ENCODE results near the gene SAMD11. TPM values are rescaled to one million over a fixed set of nuclear protein-coding genes. Genes with fewer than 3 reads are reported as not detected.
"Not testable (repeated sequence)": the region's sequence is repeated elsewhere in the genome, so short reads cannot be mapped to it uniquely, and the experiment has no call there.

SAMD11 gene, protein sequence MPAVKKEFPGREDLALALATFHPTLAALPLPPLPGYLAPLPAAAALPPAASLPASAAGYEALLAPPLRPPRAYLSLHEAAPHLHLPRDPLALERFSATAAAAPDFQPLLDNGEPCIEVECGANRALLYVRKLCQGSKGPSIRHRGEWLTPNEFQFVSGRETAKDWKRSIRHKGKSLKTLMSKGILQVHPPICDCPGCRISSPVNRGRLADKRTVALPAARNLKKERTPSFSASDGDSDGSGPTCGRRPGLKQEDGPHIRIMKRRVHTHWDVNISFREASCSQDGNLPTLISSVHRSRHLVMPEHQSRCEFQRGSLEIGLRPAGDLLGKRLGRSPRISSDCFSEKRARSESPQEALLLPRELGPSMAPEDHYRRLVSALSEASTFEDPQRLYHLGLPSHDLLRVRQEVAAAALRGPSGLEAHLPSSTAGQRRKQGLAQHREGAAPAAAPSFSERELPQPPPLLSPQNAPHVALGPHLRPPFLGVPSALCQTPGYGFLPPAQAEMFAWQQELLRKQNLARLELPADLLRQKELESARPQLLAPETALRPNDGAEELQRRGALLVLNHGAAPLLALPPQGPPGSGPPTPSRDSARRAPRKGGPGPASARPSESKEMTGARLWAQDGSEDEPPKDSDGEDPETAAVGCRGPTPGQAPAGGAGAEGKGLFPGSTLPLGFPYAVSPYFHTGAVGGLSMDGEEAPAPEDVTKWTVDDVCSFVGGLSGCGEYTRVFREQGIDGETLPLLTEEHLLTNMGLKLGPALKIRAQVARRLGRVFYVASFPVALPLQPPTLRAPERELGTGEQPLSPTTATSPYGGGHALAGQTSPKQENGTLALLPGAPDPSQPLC
- total RNA-seq, result 15.0 TPM

GRCh38 chr1:923131-923990 is at the start of gene SAMD11:
Gene SAMD11 (plus strand): TSS chr1:923923. CDS start chr1:924432, 509 bp downstream.
- DNase-seq (ENCODE audit: low spot score), result peak; percentile 84

DNA sequence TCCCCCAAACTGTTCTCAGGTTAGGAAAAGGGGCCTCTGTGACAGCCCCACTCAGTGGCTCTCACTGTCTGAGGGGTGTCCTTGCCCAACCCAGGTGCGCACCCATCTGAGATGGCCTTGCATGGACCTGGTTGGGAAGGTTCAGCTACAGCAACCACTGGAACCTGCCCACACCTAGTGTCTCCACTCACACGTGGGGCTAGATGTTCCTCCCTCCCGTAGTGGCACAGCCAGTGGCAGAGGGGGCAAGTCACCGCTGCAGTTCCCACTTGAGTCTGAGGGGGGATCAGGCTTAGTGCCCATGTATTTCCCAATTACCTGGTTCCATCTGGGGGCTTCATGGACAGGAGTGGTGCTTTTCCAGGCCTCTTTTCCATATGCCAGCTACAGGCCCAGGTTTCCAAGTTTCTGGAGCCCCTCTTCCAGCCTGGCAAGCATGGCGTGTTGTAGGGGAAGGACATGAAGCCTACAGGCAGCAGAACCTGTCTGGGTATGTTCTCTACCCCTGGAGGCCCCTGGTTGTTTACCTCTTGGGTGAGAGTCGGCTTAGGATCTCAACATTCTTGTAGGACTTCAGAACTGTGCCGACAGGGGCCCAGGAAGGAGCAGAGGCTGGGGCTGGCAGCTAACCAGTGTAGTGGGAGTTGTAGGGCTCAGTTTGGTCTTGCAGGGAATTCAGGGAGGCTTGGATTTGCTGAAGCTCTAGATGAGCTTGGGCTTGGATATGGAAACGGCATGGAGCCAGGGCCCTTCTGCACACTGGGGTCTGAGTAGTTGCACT is 47.1 kb upstream of the SAMD11 start:
- DNase-seq (ENCODE audit: low spot score), result not testable (repeated sequence)

- not testable (repeated sequence) for DNase-seq (ENCODE audit: low spot score)
These were observed 46.3 kb upstream of the SAMD11 start for GRCh38 chr1:877209-877986.

GRCh38 chr1:880511-880910 is 43.2 kb upstream of the SAMD11 start:
- not testable (repeated sequence) for DNase-seq (ENCODE audit: low spot score)

DNA sequence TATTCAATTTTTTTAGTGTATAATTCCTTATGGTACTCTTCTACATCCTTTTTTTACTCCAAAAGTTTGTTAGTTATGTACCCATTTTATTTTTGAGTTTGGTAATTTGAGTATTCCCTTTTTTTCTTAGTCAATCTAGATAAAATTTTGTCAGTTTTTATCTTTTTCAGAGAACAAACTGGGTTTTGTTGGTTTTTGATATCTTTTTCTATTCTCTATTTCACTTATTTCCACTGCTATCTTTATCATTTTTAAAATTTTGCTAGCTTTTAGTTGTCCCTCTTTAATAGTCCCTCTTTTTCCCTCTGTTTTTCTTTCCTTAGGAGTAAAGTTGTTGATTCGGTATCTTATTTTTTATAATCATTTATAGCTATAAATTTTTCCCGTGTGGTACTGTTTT is 42.8 kb upstream of the SAMD11 start:
- not testable (repeated sequence) for DNase-seq (ENCODE audit: low spot score)

- no peak for DNase-seq (ENCODE audit: low spot score)
These were observed 37.4 kb upstream of the SAMD11 start for GRCh38 chr1:886311-886710.

DNA sequence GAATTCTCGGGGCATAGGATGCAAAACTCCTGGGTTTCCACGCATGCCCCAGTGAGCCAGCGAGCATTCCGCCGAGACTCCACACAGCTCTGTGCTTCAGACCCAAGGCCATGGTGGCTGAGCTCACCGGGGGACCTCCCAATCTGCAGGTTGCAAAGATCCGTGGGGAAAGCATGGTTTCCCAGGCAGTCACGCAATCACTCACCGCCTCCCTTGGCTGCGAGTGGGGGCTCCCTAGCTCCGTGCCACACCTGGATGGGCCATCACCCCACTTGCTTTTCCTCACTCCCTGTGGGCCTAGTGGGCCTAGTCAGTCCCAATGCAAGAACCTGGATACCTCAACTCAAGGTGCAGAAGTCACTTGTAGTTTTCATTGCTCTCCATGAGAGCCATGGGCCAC is 37.0 kb upstream of the SAMD11 start:
- DNase-seq (ENCODE audit: low spot score), result no peak

DNA sequence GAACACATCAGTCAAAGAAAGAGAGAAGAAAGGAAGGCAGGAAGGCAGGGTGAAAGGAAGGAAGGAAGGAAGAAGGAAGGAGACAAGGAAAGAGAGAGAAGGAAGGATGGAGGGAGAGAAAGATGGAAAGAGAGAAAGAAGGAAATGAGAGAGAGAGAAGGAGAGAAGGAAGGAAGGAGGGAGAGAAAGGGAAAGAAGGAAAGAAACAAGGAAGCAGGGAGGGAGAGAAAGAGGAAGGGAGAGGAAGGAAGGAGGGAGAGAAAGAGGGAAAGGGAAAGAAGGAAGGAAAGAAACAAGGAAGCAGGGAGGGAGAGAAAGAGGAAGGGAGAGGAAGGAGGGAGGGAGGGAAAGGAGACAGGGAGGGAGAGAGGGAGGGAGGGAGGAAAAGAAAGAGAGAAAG is 35.4 kb upstream of the SAMD11 start:
- no peak for DNase-seq (ENCODE audit: low spot score)

- DNase-seq (ENCODE audit: low spot score), result not testable (repeated sequence)
These were observed 33.9 kb upstream of the SAMD11 start for GRCh38 chr1:889774-890173.

GRCh38 chr1:890234-890633 is 33.5 kb upstream of the SAMD11 start:
- not testable (repeated sequence) for DNase-seq (ENCODE audit: low spot score)

DNA sequence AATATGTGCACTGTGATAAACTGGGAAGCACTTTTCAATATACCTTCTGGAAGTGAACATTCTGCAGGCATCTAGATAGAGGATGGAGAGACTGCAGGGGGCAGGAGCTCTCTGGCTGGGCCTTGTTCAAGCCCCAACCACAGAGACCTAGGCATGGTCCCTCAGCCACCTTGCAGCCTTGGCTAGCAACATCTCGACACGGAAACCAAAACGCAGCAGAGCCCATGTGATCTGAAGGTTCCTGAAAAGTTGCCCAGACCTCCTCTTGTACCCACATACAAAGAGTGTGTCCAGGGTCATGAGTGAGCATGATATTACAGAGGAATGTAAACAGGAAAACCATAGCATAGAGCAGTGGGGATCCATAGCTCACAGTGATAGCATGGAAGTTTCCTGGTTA is 33.1 kb upstream of the SAMD11 start:
- DNase-seq (ENCODE audit: low spot score), result no peak

- DNase-seq (ENCODE audit: low spot score), result no peak
These were observed 26.5 kb upstream of the SAMD11 start for GRCh38 chr1:897226-897625.

DNA sequence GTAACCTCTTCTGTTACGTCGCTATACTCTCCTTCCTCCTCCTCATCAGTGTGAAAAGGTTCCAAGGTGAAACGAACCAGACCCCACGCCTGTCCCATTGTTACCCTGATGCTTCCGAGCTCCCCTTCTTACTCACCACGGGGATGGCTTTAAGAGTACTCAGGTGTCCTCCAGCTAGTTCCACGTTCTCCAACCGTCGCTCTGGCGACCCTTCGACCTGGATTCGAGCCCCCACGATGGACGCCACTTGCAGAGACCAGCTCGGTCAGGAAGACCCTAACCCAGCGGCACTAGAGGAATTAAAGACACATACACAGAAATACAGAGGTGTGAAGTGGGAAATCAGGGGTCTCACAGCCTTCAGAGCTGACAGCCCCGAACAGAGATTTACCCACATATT is 25.8 kb upstream of the SAMD11 start:
- not testable (repeated sequence) for DNase-seq (ENCODE audit: low spot score)

DNA sequence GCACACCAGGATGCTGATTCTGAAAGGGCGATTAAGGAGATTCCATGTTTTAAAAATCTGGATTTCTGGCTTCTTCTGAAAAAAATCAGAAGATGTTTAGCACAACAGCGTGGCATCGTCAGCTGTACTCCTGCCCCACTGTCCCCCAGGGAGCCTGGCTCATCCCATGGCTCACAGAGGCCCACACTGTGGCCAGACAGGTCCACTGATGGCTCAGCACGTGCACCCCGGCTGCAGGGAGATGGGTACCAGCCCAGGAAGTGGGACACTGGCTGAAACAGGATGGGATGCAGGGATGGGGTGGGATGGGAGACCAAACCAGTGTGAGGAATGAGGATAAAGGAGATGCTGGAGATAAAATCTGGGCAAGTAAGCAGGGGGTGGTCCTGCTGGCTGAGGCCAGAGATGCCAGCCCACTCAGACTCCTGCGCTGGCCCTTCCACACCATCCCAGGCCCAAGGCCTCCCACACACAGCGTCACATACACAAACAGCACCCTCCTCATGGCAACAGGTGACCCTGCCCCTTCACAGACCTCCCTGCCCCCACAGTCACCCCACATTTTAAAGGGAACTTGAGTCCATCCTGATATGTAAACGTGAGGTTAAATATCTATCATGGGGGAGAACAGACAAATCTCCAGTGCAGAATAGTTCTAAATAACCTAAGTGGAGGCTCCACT is 23.9 kb upstream of the SAMD11 start:
- no peak for DNase-seq (ENCODE audit: low spot score)

DNA sequence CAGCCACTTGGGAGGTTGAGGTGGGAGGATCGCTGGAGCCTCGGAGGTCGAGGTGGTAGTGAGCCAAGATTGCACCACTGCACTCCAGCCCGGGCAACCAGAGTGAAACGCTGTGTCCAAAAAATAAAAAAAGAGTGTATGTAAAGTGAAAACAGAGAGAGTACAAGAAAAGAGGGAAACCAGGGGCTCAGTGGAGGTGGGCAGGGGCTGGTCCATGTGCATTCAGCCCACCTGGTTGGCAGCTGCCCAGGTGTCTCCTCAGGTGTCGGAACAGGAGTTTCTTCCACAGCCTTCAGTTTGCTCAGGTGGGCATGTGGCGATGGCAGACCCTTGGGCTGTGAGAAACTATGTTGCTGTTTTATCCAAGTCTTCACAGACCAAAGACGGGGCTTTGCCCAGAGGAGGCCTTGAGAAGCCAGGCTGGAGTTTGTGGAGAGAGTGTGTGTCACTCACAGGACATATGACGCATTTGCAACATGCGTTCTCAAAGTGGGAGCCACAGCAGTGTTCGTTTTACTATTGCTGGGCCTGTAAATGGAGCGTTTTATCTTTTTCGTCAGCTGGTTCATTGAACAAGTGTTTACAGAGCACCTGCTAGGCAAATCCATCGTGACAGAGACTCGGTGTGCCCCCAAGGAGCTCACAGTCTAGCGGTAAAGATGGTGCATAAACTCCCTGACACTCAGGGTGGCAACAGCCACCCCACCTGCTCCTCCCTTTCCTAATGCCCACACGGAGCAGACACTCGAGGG is 22.4 kb upstream of the SAMD11 start:
- DNase-seq (ENCODE audit: low spot score), result no peak

GRCh38 chr1:902802-903201 is 20.9 kb upstream of the SAMD11 start:
- no peak for DNase-seq (ENCODE audit: low spot score)

GRCh38 chr1:903305-903704 is 20.4 kb upstream of the SAMD11 start:
- no peak for DNase-seq (ENCODE audit: low spot score)

GRCh38 chr1:903721-904271 is 19.9 kb upstream of the SAMD11 start:
- DNase-seq (ENCODE audit: low spot score), result peak; percentile 9

Measured in mucosa of gallbladder (tissue), 1 donor.